ENCODE results near the gene FANK1.
"Not testable (repeated sequence)": the region's sequence is repeated elsewhere in the genome, so short reads cannot be mapped to it uniquely, and the experiment has no call there.

The FANK1 gene

DNA sequence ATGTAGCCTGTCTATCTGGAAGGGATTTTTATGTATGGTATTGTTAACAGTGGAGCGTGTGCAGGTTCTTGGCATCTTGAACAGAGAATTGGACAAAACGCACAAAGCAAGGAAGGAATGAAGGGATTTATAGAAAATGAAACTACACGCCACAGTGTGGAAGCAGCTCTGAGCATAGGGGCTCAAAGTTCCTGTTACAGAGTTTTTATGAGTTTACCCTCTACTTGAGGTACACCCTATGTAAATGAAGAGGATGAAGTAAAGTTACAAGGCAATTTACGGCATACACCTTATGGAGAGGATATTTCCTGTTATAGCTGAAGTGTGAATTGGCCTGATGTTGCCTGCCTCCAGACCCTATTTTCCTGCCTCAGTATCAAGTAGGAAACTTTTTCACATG, 33.3 kb downstream of the FANK1 start:
- no peak for DNase-seq

DNA sequence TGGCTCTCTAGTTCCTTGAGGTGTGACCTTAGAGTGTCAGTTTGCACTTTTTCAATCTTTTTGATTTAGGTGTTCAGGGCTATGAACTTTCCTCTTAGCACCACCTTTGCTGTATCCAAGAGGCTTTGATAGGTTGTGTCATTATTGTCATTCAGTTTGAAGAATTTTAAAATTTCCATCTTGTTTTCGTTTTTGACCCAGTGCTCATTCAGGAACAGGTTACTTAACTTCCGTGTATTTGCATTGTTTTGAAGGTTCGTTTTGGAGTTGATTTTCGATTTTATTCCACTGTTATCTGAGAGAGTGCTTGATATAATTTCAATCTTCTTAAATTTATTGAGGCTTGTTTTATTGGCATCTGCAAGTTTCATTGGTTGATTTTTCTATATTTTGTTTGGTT, 37.3 kb downstream of the FANK1 start:
- no peak for DNase-seq

DNA sequence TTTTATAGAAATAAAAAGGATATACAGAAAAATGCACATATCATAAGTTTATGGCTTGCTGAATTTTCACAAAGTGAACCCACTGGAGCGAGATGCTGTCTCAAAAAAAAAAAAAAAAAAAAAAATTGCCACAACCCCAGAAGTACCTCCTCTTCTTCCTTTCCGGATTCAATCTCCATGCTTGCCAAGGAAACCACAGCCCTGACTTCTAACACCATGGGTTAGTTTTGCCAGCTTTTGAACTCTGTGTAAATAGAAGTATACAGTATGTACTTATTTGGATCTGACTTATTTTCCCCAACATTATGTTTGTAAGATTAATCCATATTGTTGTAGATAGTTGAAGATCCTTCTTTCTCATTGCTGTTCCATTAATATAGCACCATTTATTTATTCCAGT, 40.0 kb downstream of the FANK1 start:
- no peak for DNase-seq

DNA sequence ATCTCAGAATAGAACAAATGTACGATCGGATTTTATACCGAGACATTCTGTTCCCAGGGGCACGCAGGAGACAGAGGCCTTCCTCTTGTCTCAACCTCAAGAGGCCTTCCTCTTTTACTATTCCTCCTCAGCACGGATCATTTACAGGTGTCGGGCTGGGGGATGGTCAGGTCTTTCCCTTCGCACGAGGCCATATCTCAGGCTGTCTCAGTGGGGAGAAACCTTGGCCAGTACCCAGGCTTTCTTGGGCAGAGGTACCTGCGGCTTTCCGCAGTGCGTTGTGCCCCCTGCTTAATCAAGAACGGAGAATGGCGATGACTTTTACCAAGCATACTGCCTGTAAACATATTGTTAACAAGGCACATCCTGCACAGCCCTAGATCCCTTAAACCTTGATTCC, 44.2 kb downstream of the FANK1 start:
- DNase-seq = no peak

DNA sequence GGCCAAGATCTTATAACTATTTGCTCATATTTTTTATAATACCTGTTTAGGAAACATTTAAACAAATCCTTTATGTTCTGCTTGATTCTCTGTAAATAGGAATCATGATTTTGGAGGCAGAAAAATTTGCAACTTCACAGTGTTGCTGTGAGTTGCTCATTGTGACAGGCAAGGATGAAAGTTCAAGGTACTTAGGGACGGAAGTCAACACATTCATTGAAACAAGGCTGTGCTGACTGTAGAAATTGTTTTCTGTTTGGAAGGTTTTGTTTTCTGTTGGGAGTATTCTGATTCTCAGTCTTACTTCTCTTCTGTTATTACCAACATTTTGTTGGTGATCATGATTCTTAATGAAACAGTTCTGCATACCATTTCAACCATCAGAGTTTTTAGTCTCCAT, 54.9 kb downstream of the FANK1 start:
- no peak for DNase-seq

DNA sequence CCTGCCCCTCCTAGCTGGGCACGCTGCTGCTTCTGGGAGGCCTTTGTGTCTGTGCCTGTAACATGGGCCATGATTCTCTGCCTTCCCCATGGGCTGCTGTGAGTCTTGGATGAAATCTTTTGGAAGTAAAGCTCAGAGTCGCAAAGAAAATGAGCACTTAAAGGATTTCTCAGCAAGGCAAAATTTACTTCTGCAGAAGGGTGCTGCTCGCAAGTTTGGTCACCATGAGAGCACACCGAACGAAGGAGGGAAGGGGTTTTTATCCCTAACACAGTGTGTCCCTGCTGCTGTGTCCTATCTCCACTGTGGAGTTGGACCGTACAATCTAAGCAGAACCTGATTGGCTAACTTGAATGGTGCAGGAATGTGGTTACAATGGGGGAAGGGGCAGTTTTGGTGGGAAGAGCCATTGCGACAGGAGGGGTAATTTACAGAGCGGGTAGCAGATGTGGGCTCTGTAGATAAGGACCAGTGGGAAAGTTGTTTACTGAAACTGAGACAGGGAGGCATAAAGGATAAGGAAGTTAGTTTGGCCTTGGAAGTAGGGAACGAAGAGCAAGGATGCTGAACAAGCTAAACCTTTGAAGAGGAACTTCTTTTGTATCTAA, 57.5 kb downstream of the FANK1 start:
- no peak for DNase-seq

DNA sequence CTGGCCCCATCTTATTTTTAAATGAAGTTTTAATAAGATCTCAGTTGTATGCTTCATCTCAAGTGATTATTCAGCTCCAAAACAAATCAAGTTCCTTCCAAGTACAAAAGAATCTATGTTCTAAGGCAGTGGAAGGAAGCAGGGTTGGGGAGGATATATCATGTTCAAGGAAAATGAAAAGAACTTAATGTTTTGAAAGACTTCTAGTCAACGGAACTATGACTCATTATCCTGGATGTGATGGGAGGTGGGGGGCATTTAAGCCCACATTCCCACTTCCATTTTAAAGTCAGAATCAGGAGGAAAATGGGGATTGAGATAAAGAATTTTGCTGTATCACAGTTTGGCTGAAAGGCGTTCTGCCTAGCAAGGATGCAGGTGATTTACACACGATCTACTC, 59.4 kb downstream of the FANK1 start:
- no peak for DNase-seq

DNA sequence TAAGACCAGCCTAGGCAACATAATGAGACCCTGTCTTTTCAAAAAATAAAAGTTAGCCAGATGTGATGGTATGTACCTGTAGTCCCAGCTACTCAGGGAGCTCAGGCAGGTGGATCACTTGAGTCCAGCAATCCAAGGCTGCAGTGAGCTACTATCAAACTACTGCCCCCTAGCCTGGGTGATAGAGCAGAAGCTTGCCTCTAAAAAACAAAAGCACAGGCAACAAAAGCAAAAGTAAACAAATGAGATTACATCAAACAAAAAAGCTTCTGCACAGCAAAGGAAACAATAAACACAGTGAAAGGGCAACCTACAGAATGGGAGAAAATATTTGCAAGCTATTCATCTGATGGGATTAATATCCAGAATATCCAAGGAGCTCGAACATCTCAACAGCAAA, 65.4 kb downstream of the FANK1 start:
- DNase-seq = no peak

DNA sequence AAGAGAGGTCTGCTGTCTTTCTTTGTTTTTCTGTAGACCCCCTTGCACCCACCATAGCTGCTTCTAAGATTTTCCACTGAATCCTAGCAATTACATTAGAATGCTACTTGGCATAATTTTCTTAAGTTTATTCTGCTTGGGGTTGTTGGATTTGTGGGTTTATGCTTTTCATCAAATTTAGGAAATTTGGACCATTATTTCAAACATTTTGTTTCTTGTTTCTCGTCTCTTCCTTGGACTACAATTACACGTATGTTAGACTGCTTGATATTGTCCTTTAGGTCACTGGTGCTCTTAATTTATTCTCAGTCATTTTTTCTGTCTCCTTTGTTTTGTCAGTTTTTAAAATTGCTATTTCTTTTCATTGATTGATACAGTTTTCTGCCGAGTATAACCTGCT, 65.8 kb downstream of the FANK1 start:
- DNase-seq = no peak

DNA sequence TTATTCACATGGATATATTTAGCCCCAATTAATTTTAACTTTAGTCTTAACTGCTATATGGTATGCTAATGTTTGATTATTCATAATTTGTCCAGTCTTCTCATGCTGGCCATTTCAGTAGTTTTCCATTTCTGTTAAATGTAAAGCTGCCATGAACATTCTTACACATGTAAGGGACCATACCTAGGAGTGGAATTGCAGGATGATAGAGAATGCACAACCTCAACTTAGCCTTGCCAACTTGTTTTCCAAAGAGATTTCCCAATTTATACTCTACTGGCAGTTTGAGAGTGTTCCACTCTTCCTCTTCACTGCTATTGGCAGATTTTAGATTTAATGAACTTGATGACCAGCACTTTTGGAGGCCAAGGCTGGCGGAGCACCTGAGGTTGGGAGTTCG, 68.2 kb downstream of the FANK1 start:
- no peak for DNase-seq

DNA sequence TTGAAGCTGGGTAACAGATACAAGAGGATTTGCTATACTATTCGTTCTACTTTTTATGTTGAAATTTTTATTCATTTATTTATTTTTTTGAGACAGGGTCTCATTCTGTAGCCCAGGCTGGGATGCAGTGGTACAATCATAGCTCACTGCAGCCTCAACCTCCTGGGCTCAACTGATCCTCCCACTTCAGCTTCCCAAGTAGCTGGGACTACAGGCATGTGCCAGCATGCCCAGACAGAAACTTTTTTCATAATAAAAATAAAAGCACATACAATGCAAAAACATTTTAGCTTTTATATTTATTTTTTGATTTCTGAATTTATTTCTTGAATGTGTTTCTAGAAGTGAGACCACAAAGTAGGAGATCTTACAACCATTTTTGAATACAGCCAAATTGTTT, 71.2 kb downstream of the FANK1 start:
- DNase-seq = no peak

DNA sequence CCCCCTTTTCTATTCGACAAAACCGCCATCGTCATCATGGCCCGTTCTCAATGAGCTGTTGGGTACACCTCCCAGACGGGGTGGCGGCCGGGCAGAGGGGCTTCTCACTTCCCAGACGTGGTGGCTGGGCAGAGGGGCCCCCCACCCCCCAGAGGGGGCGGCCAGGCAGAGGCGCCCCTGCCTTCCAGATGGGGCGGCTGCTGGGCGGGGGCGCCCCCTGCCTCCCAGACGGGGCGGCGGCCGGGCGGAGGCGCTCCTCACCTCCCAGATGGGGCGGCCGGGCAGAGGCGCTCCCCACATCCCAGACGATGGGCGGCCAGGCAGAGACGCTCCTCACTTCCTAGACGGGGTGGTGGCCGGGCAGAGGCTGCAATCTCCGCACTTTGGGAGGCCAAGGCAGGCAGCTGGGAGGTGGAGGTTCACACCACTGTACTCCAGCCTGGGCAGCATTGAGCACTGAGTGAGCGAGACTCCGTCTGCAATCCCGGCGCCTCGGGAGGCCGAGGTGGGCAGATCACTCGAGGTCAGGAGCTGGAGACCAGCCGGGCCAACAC, 73.8 kb downstream of the FANK1 start:
- not testable (repeated sequence) for DNase-seq

DNA sequence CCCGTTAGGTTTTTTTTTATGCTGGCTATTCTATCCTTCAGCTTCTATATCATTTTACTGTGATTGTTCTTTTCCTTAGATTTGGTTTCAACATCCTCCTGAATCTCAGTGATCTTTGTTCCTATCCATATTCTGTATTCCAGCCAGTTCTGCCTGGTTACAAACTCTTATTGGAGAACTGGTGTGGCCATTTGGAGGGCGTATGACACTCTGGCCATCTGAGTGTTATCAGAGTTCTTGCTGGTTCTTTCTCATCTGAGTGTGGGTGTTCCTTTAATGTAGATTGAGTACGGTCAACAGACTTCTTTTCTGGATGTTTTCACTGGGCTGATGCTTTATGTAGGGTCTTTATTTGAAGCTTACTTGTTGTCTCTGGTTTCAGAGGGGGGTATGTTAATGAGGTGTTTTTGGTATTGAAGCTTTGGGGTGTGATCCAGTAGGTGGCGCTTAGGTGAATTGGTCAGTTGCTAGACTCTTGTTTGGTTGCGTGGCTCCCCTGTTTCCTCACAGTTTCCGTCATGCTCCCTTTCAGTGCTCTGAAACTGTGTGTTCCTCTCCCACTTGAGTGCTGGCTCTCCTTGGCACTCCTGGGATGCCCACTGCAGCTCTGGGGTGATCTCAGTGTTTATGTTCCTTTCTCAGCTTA, 80.7 kb downstream of the FANK1 start:
- no peak for DNase-seq

DNA sequence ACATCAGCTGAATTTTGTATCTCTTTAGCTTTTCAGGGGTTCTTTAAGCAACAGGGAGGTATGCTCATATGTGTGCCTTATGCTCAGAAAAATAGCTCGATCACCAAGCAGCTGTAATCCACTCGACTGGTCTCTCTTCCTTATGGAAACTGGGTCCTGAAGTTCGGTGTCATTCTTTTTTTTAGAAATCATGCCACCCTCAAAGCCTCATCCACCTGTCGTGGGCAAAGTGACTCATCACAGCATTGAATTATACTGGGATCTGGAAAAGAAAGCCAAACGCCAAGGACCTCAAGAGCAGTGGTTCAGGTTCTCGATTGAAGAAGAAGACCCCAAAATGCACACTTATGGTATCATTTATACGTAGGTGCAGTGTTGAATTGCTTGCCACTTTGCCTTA, 83.6 kb downstream of the FANK1 start:
- DNase-seq = no peak

DNA sequence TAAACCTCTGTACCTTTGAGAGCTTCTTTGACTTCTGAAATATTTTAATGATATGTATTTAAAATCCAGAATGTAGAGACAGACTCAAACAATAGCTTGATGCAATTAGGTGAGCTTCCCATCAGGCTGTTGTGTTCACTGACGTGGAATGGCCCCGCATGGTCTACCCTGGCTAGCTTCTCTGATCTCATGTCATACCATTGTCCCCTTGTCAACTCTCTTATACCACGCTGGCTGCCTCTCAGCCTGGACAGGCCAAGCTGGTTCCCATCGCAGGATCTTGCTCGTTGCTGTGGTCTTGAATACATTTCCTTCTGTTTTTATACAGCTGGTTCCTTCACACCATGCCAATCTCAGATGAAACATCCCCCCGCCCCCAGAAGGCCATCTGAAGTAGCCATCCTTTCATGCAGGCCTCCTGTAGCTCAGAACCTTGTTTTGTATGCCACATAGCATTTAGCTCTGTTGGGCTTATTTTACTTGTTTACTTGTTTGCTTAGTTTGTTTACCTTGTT, 84.2 kb downstream of the FANK1 start:
- DNase-seq = peak in 1 of 3 experiments; percentile 3

DNA sequence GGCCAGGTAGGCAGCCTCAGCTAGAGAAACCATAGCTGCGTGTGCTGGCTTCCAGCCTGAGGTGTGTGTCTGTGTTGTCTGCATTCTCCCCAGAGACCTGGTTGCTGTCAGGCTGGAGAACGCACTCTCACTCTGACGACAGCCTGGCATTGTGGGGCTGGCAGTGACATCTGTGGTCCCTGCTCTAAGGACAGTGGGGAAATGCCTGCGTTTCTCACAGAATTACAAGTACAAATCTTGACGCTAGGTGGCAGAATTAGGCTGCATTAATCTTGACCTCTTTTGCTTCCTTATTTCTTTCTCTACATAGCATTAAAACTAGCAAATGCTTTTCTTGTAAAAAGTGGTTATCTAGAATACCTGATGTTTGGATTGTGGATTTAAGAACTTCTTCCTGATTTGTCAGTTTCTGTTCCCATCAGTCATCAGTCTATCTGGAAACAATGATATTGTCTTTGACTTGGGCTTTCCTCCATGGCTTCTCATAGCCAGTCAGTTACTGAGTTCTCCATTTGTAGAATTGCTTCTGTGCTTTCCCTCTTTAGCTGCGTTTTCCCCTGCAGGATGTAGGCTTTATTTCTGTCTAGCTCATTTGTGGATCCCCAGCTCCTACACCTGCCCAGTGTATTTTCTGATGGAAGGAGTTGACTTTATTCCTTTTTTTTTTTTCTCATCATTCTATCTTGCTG, 86.0 kb downstream of the FANK1 start:
- DNase-seq = peak; percentile 9 to 67 (median 51)

DNA sequence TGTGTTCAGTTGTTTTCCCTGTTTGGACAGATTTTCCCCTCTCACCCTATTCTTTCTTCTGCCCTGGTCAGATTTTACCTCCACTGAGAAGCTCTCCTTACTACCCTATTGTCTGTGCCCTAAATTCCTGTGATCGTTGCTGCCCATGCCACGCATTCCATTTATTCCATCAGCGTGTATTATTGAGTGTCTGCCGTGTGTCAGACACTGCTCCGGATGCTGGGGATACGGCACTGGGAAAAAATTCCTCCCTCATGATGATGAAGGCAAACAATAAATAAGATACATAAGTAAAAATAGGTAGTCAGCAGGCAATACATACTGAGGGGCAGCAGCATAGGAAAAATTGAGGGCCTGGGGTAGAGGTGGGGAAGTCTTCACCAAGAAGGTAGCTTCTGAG, 86.8 kb downstream of the FANK1 start:
- DNase-seq = no peak

DNA sequence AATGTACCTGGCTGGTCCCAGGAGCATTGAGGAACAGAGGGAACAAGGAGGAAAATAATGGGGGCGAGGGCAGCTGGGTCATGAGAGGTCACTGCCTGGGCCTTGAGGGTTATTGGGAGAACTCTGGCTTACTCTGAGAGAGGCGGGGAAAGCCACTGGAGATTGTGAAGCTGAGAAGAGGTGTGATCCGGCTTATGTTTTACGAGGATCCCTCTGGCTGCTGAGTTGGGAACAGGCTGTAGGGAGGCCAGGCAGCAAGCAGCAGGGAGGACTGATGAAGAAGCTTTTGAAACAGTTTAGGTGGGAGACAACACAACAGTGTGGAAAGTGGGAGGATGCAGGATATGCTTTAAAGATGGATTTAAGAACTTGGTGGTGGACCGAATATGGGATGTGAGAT, 87.3 kb downstream of the FANK1 start:
- DNase-seq = no peak

DNA sequence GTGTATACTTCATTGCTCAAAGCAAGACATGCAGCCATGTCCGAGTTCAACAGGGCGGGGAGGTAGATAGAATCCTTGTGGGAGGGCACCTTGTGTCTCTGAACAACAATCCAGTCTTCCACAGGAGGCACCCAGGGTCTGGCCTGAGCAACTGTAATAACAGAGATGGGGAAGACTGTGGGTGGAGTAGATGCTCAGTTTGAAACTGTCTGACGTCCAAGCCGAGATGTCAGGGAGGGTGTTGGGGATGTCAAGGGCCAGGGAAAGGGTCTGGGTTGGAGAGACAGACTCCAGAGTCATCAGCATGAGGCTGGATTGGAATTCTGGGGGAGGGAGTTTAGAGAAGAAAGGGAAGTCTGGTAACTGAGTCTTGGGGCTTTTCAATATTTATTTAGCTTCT, 88.0 kb downstream of the FANK1 start:
- no peak for DNase-seq

DNA sequence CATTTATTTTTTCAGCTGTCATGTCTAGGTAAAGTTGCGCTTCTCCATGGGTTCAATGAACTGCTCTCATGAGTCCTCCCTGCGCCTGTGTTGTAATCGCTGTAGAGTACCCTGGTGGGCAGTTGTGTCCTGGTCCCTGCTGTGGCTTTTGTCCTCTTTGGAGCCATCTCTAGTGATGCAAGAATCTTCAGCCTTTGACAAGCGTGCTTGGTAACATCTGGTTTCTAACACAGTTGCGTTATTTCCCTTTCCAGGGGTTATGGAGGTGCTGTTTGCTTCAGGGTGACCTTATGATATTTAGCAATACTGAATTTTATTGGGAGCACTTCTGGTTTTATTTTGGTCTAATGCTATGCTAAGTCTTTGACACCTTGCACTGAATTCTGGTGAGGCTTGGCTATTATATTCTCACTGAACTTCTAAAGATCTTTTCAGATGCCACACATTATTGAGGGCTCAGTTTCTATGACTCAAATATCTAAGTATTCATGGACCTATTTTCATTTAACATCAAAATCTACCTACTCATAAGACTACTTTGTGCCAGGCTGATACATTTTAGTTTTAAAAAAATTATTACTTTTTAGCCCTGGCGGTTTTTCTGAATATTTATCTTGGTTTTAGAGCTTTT, 88.6 kb downstream of the FANK1 start:
- no peak for DNase-seq

DNA sequence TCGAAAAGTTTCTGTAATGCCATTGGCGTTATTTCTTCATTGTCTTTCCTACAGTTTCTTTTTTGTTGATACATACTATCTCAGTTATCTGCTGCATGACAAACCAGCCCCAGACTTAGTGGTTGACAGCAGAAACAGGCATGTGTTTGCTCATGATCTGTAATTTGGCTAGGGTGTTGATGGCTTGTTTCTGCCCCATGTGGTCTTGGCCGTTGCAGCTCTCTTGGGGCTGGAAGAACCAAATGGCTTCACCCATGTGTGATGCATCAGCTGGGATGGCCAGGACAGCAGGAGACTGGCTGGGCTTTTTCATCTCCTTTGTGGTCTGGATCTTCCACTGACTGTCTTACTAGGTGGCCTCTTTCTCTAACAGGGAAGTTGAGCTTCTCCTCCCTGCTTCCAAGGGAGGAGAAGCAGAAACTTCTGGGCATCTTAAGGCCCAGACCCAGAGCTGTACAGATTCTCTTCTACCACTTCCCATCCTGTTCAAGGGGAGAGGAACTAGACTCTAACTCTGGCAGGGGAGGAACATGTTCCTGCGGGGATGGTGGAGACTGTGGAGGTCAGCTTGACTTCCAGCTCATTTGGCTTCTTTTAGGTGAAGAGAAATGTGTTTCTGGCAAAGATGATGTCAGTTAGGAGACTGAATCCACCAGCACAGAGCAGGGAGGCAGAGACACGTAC, 89.3 kb downstream of the FANK1 start:
- no peak for DNase-seq

DNA sequence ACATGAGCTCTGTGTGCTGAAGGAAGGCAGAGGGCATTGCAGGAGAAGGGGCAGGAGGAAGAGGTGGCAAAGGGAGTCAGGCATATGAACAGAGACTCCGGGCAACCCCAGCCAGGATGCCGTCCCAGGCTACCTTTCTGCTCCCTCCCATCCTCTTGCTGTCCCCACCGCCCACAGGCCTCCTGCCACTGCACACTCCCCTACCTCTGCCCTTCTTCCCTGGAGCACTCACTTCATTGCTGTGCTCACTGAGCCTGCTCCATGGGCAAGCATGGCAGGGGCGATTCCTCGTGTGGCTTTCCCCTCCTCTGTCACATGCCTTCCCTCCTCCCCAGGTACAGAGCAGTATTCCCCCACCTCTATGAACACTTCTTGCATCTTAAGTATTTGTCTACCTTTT, 93.4 kb downstream of the FANK1 start:
- no peak for DNase-seq

DNA sequence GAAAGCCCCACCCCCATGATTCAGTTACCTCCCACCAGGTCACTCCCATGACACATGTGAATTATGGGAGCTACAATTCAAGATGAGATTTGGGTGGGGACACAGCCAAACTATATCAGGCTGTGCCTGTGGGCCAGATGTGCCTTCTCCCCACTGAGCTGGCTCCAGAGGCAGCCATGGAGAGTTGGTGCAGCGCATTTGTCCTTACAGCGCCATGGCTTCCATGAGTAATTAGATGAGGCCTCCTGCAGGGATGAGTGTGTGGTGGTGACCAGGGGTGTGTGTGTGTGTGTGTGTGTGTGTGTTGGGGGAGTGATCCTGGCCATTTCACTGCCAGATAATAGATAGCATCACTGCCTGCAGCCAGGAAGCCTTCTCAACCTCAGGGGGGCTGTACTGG, 94.6 kb downstream of the FANK1 start:
- peak in 1 of 3 experiments; percentile 14 for DNase-seq
